ENCODE data around the gene PIP4K2C. TPM values are rescaled to one million over a fixed set of nuclear protein-coding genes. Genes with fewer than 3 reads are reported as not detected.

Gene PIP4K2C
- total RNA-seq, 2 donors from 2014 or later, result 16.0 to 23.0 TPM

GRCh38 chr12:57604992-57605810 is 14.2 kb downstream of the PIP4K2C start:
- H3K4me3 Mint-ChIP-seq, result peak overlapping the region; percentile 74
- peaks cover 9% of the 10 kb centered on the region for H3K4me1 Mint-ChIP-seq
- peaks cover under 1% of the 10 kb centered on the region for H3K27me3 Mint-ChIP-seq
- peaks cover 27% of the 10 kb centered on the region for H3K36me3 Mint-ChIP-seq (ENCODE audit: low read depth)
- no peaks in the 10 kb centered on the region for H3K9me3 Mint-ChIP-seq
- peak overlapping the region; percentile 84 for H3K27ac Mint-ChIP-seq
- ATAC-seq (replicated peaks), result peak; percentile 51

- Mint-ChIP-seq H3K27ac (peak overlapping the region; percentile 84), H3K4me1 (peaks cover 9% of the 10 kb centered on the region), H3K36me3 (ENCODE audit: low read depth) (peaks cover 21% of the 10 kb centered on the region), H3K27me3 (peaks cover 3% of the 10 kb centered on the region), H3K4me3 (peak overlapping the region; percentile 74), H3K9me3 (no peaks in the 10 kb centered on the region)
- ATAC-seq (replicated peaks), result no peak
Observed at GRCh38 chr12:57605811-57606311, 14.9 kb downstream of the PIP4K2C start.

- Mint-ChIP-seq H3K9me3 (no peaks in the 10 kb centered on the region), H3K27me3 (peaks cover 3% of the 10 kb centered on the region), H3K27ac (no peak overlapping the region), H3K4me1 (peaks cover 9% of the 10 kb centered on the region), H3K36me3 (ENCODE audit: low read depth) (peaks cover 15% of the 10 kb centered on the region), H3K4me3 (no peak overlapping the region)
- no peak for ATAC-seq (replicated peaks)
Observed at GRCh38 chr12:57606399-57606798, 15.4 kb downstream of the PIP4K2C start.

GRCh38 chr12:57606821-57607220 is 15.8 kb downstream of the PIP4K2C start:
- Mint-ChIP-seq H3K36me3 (ENCODE audit: low read depth) (peaks cover 11% of the 10 kb centered on the region), H3K27me3 (peaks cover 3% of the 10 kb centered on the region), H3K27ac (no peak overlapping the region), H3K4me1 (peaks cover 9% of the 10 kb centered on the region), H3K4me3 (no peak overlapping the region), H3K9me3 (no peaks in the 10 kb centered on the region)
- no peak for ATAC-seq (replicated peaks)

- no peak overlapping the region for H3K27ac Mint-ChIP-seq
- no peak overlapping the region for H3K4me3 Mint-ChIP-seq
- no peaks in the 10 kb centered on the region for H3K36me3 Mint-ChIP-seq (ENCODE audit: low read depth)
- no peak for ATAC-seq (replicated peaks)
- H3K27me3 Mint-ChIP-seq, result peaks cover 9% of the 10 kb centered on the region
- H3K9me3 Mint-ChIP-seq, result no peaks in the 10 kb centered on the region
- H3K4me1 Mint-ChIP-seq, result peaks cover 5% of the 10 kb centered on the region
Observed at GRCh38 chr12:57607958-57608663, 17.1 kb downstream of the PIP4K2C start.

- Mint-ChIP-seq H3K4me1 (peaks cover 5% of the 10 kb centered on the region), H3K36me3 (ENCODE audit: low read depth) (no peaks in the 10 kb centered on the region), H3K27ac (no peak overlapping the region), H3K4me3 (no peak overlapping the region), H3K27me3 (peaks cover 9% of the 10 kb centered on the region), H3K9me3 (no peaks in the 10 kb centered on the region)
- no peak for ATAC-seq (replicated peaks)
Observed at GRCh38 chr12:57609101-57609780, 18.2 kb downstream of the PIP4K2C start.

GRCh38 chr12:57609781-57610553 is 19.0 kb downstream of the PIP4K2C start:
- Mint-ChIP-seq H3K27me3 (peaks cover 9% of the 10 kb centered on the region), H3K9me3 (no peaks in the 10 kb centered on the region), H3K4me3 (peak overlapping the region; percentile 60), H3K36me3 (ENCODE audit: low read depth) (no peaks in the 10 kb centered on the region), H3K4me1 (peaks cover 5% of the 10 kb centered on the region), H3K27ac (no peak overlapping the region)
- no peak for ATAC-seq (replicated peaks)

GRCh38 chr12:57610554-57611107 is 19.6 kb downstream of the PIP4K2C start:
- no peaks in the 10 kb centered on the region for H3K36me3 Mint-ChIP-seq (ENCODE audit: low read depth)
- peaks cover 2% of the 10 kb centered on the region for H3K4me1 Mint-ChIP-seq
- H3K27ac Mint-ChIP-seq, result no peak overlapping the region
- ATAC-seq (replicated peaks), result no peak
- H3K27me3 Mint-ChIP-seq, result peaks cover 13% of the 10 kb centered on the region
- no peaks in the 10 kb centered on the region for H3K9me3 Mint-ChIP-seq
- H3K4me3 Mint-ChIP-seq, result peak overlapping the region; percentile 60

- no peak within 1 kb of the TSS for H3K27ac Mint-ChIP-seq
- peaks cover 13% of the 10 kb centered on the region for H3K27me3 Mint-ChIP-seq
- ATAC-seq (replicated peaks), result peak; percentile 85
- no peaks in the 10 kb centered on the region for H3K4me1 Mint-ChIP-seq
- no peaks in the 10 kb centered on the region for H3K36me3 Mint-ChIP-seq (ENCODE audit: low read depth)
- peak within 1 kb of the TSS; percentile 60 for H3K4me3 Mint-ChIP-seq
- no peaks in the 10 kb centered on the region for H3K9me3 Mint-ChIP-seq
Observed at GRCh38 chr12:57611108-57611826, 20.3 kb downstream of the PIP4K2C start, which contains the start of gene ARHGEF25. ARHGEF25 (plus strand) TSS chr12:57611435; CDS start chr12:57611895, 460 bp downstream.

- no peaks in the 10 kb centered on the region for H3K4me1 Mint-ChIP-seq
- ATAC-seq (replicated peaks), result no peak
Observed at GRCh38 chr12:57611827-57612710, 21.1 kb downstream of the PIP4K2C start.

GRCh38 chr12:57612711-57613426 is 21.9 kb downstream of the PIP4K2C start:
- Mint-ChIP-seq H3K27ac (no peak overlapping the region), H3K9me3 (no peaks in the 10 kb centered on the region), H3K27me3 (peaks cover 26% of the 10 kb centered on the region), H3K4me3 (peak overlapping the region; percentile 60), H3K36me3 (ENCODE audit: low read depth) (no peaks in the 10 kb centered on the region), H3K4me1 (no peaks in the 10 kb centered on the region)
- no peak for ATAC-seq (replicated peaks)

More at GRCh38 chr12:57611827-57612710, 21.1 kb downstream of the PIP4K2C start:
- no peaks in the 10 kb centered on the region for H3K36me3 Mint-ChIP-seq (ENCODE audit: low read depth)
- H3K27me3 Mint-ChIP-seq, result peaks cover 18% of the 10 kb centered on the region
- peak overlapping the region; percentile 60 for H3K4me3 Mint-ChIP-seq
- H3K9me3 Mint-ChIP-seq, result no peaks in the 10 kb centered on the region
- H3K27ac Mint-ChIP-seq, result no peak overlapping the region

All from activated T-helper 17 cell treated with anti-CD3 and anti-CD28 coated beads, Interleukin-2, amount 50 U/mL, for 72 hours (primary cell).